Measurements from ENCODE around the gene PIP5K1B. TPM values are rescaled to one million over a fixed set of nuclear protein-coding genes. Genes with fewer than 3 reads are reported as not detected.

Gene PIP5K1B
- total RNA-seq, 1 donor from 2014 or later: 0.87 TPM

GRCh38 chr9:69054989-69055388 lies 349.9 kb downstream of the PIP5K1B start:
- Mint-ChIP-seq H3K4me3 (no peak overlapping the region), H3K9me3 (no peaks in the 10 kb centered on the region)

GRCh38 chr9:69056191-69056815 lies 351.3 kb downstream of the PIP5K1B start:
- Mint-ChIP-seq H3K4me1 (no peaks in the 10 kb centered on the region), H3K27ac (no peak overlapping the region), H3K36me3 (peaks cover 26% of the 10 kb centered on the region), H3K9me3 (no peaks in the 10 kb centered on the region), H3K4me3 (no peak overlapping the region), H3K27me3 (ENCODE audit: low read depth) (no peaks in the 10 kb centered on the region)
- no peak for DNase-seq (ENCODE audit: low spot score in 2 of 2, unreplicated experiment in 2 of 2)
- TF ChIP-seq, protein P1, sequence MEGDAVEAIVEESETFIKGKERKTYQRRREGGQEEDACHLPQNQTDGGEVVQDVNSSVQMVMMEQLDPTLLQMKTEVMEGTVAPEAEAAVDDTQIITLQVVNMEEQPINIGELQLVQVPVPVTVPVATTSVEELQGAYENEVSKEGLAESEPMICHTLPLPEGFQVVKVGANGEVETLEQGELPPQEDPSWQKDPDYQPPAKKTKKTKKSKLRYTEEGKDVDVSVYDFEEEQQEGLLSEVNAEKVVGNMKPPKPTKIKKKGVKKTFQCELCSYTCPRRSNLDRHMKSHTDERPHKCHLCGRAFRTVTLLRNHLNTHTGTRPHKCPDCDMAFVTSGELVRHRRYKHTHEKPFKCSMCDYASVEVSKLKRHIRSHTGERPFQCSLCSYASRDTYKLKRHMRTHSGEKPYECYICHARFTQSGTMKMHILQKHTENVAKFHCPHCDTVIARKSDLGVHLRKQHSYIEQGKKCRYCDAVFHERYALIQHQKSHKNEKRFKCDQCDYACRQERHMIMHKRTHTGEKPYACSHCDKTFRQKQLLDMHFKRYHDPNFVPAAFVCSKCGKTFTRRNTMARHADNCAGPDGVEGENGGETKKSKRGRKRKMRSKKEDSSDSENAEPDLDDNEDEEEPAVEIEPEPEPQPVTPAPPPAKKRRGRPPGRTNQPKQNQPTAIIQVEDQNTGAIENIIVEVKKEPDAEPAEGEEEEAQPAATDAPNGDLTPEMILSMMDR (IDR thresholded peaks at IDR 0.05; ENCODE audit: unreplicated experiment): no peak

More at GRCh38 chr9:69054989-69055388, 349.9 kb downstream of the PIP5K1B start:
- Mint-ChIP-seq H3K4me1 (no peaks in the 10 kb centered on the region), H3K36me3 (peaks cover 21% of the 10 kb centered on the region), H3K27ac (no peak overlapping the region), H3K27me3 (ENCODE audit: low read depth) (no peaks in the 10 kb centered on the region)
- no peak for DNase-seq (ENCODE audit: low spot score in 2 of 2, unreplicated experiment in 2 of 2)
- TF ChIP-seq, protein P1 (IDR thresholded peaks at IDR 0.05; ENCODE audit: unreplicated experiment): no peak

DNA sequence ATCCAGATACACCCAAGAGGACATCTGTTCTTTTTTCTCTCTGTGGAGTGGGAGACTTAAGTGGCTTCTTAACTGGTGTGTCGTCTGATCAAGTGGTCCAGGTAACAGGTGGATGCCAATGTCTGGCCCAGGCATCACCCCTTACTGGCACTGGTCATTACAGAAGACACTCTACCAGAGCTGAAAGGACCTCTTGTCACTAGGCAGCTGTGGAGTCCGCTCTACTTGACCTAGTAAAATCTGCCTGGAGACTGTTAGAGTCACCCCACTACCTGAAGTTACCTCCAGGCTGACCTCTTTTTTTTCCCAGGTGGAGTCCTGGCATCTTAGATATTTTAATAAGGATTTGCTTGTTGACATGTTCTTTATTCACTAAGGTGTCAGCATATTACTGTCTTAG lies 353.1 kb downstream of the PIP5K1B start:
- DNase-seq (ENCODE audit: low spot score in 2 of 2, unreplicated experiment in 2 of 2): no peak
- Mint-ChIP-seq H3K4me1 (no peaks in the 10 kb centered on the region), H3K27ac (no peak overlapping the region), H3K9me3 (no peaks in the 10 kb centered on the region), H3K4me3 (no peak overlapping the region), H3K36me3 (peaks cover 26% of the 10 kb centered on the region), H3K27me3 (ENCODE audit: low read depth) (no peaks in the 10 kb centered on the region)
- TF ChIP-seq, protein P1 (IDR thresholded peaks at IDR 0.05; ENCODE audit: unreplicated experiment): no peak

Other genes with a start within 250 kb of the PIP5K1B start
- gene TMEM252, start 164.4 kb upstream of the PIP5K1B start, total RNA-seq: not detected in 3 replicates

Measured in mesothelial cell of epicardium (in vitro differentiated cells).